Suprapubic skin (tissue), 4 donors: ENCODE data around the gene AGBL1. TPM values are rescaled to one million over a fixed set of nuclear protein-coding genes. Genes with fewer than 3 reads are reported as not detected.

Experiments used
- DNase-seq, 2 donors: peaks; one replicate each; pipeline ENCODE4 v3.0.0-alpha.2; 2019; ENCODE audit warnings: low spot score in 2 of 2
- H3K27ac ChIP-seq: fragments of 200-600 bp; sonication (generic); one replicate; pipeline ENCODE4 v1.5.1; 2019
- H3K27me3 ChIP-seq: fragments of 200-600 bp; sonication (generic); one replicate; pipeline ENCODE4 v1.5.1; 2019
- H3K36me3 ChIP-seq: fragments of 200-600 bp; sonication (generic); one replicate; pipeline ENCODE4 v1.5.1; 2019
- H3K4me1 ChIP-seq: fragments of 200-600 bp; sonication (generic); one replicate; pipeline ENCODE4 v1.5.1; 2019
- H3K4me3 ChIP-seq: fragments of 200-600 bp; sonication (generic); one replicate; pipeline ENCODE4 v1.5.1; 2019; ENCODE audit warnings: mild to moderate bottlenecking
- H3K9me3 ChIP-seq: fragments of 200-600 bp; sonication (generic); one replicate; pipeline ENCODE4 v1.5.1; 2019
- EP300 ChIP-seq: sonication (generic); formaldehyde crosslinking; IDR thresholded peaks from one replicate; pipeline ENCODE4 v1.6.1; 2017; ENCODE audit warnings: antibody characterized with exemption
- POLR2A ChIP-seq, 2 donors: fragments of 450-650 bp; IDR thresholded peaks; one replicate each; pipeline ENCODE4 v1.6.1; 2017; ENCODE audit warnings: antibody characterized with exemption in 2 of 2, mild to moderate bottlenecking in 2 of 2, moderate library complexity in 2 of 2
- POLR2AphosphoS5 ChIP-seq, 3 donors: sonication (generic); formaldehyde crosslinking; IDR thresholded peaks; one replicate each; pipeline ENCODE4 v1.6.1; 2017; ENCODE audit warnings: antibody characterized with exemption in 3 of 3
- WGBS: methylation state at CpG from one replicate; pipeline ENCODE4 v1.1.5; 2018; 5-methylcytosine and 5-hydroxymethylcytosine counted together
- total RNA-seq, 4 donors: library from RNA; depleted of rRNA; stranded (reverse); fragments of >200 nt; gene quantifications; one replicate each; pipeline ENCODE4 v1.1.0, GENCODE V29; 2016
- TF ChIP-seq, protein P1 (sequence below), 2 donors: fragments of 200-600 bp in 1 of 2; fragments of 450-650 bp in 1 of 2; sonication (generic) in 1 of 2; IDR thresholded peaks; one replicate each; pipeline ENCODE4 v1.5.1; 2016 to 2019; ENCODE audit warnings: antibody characterized with exemption in 2 of 2, mild to moderate bottlenecking in 1 of 2, moderate library complexity in 1 of 2

Gene AGBL1
- total RNA-seq, 4 donors from 2014 or later, result 0.23 to 0.56 TPM; not detected in 2

GRCh38 chr15:86647810-86648440 lies 568.3 kb downstream of the AGBL1 start:
- 81% methylated on average over 2 of the region's 2 CpGs for WGBS
- no peaks in the 10 kb centered on the region for H3K27me3 ChIP-seq
- no peaks in the 10 kb centered on the region for H3K9me3 ChIP-seq
- no peak overlapping the region for H3K4me3 ChIP-seq
- no peaks in the 10 kb centered on the region for H3K4me1 ChIP-seq
- no peak for TF ChIP-seq POLR2A (IDR thresholded peaks at IDR 0.05)
- TF ChIP-seq EP300, result no peak
- TF ChIP-seq, protein P1, sequence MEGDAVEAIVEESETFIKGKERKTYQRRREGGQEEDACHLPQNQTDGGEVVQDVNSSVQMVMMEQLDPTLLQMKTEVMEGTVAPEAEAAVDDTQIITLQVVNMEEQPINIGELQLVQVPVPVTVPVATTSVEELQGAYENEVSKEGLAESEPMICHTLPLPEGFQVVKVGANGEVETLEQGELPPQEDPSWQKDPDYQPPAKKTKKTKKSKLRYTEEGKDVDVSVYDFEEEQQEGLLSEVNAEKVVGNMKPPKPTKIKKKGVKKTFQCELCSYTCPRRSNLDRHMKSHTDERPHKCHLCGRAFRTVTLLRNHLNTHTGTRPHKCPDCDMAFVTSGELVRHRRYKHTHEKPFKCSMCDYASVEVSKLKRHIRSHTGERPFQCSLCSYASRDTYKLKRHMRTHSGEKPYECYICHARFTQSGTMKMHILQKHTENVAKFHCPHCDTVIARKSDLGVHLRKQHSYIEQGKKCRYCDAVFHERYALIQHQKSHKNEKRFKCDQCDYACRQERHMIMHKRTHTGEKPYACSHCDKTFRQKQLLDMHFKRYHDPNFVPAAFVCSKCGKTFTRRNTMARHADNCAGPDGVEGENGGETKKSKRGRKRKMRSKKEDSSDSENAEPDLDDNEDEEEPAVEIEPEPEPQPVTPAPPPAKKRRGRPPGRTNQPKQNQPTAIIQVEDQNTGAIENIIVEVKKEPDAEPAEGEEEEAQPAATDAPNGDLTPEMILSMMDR (IDR thresholded peaks at IDR 0.05), result no peak
- no peak for TF ChIP-seq POLR2AphosphoS5 (IDR thresholded peaks at IDR 0.05)
- no peak overlapping the region for H3K27ac ChIP-seq
- H3K36me3 ChIP-seq, result no peaks in the 10 kb centered on the region
- DNase-seq, result no peak

GRCh38 chr15:86649277-86649676 lies 569.6 kb downstream of the AGBL1 start:
- no peak for TF ChIP-seq POLR2A (IDR thresholded peaks at IDR 0.05)
- TF ChIP-seq EP300, result no peak
- TF ChIP-seq, protein P1 (IDR thresholded peaks at IDR 0.05), result no peak
- no peak for TF ChIP-seq POLR2AphosphoS5 (IDR thresholded peaks at IDR 0.05)
- no peaks in the 10 kb centered on the region for H3K36me3 ChIP-seq
- no peak overlapping the region for H3K4me3 ChIP-seq
- no peaks in the 10 kb centered on the region for H3K9me3 ChIP-seq
- no peak for DNase-seq
- no peak overlapping the region for H3K27ac ChIP-seq
- no peaks in the 10 kb centered on the region for H3K4me1 ChIP-seq
- H3K27me3 ChIP-seq, result no peaks in the 10 kb centered on the region

DNA sequence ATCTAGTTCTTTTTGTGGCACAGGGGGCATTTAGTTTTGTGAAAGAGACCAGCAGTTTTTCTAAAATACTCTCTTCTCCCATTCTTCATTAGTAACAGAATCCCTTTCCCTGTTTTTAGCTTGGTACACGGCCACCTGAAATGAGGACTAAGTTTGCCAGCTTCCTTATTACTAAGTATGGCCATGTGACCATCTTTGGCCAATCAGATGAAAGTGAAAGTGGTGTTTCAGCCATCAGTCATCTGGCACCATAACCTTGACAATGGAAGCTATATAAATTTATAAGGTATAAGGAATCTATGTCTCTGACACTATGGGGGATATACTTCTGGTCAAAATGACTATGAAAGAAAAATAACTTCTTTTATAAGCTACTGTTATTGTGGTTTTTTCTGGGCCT lies 570.4 kb downstream of the AGBL1 start:
- Histone ChIP-seq H3K4me1 (no peaks in the 10 kb centered on the region), H3K9me3 (no peaks in the 10 kb centered on the region), H3K27me3 (no peaks in the 10 kb centered on the region), H3K36me3 (no peaks in the 10 kb centered on the region), H3K4me3 (no peak overlapping the region), H3K27ac (no peak overlapping the region)
- no peak for TF ChIP-seq POLR2AphosphoS5 (IDR thresholded peaks at IDR 0.05)
- no peak for TF ChIP-seq EP300
- TF ChIP-seq POLR2A (IDR thresholded peaks at IDR 0.05), result no peak
- TF ChIP-seq, protein P1 (IDR thresholded peaks at IDR 0.05), result no peak
- no peak for DNase-seq
- 47% methylated on average over 1 of the region's 1 CpG for WGBS

DNA sequence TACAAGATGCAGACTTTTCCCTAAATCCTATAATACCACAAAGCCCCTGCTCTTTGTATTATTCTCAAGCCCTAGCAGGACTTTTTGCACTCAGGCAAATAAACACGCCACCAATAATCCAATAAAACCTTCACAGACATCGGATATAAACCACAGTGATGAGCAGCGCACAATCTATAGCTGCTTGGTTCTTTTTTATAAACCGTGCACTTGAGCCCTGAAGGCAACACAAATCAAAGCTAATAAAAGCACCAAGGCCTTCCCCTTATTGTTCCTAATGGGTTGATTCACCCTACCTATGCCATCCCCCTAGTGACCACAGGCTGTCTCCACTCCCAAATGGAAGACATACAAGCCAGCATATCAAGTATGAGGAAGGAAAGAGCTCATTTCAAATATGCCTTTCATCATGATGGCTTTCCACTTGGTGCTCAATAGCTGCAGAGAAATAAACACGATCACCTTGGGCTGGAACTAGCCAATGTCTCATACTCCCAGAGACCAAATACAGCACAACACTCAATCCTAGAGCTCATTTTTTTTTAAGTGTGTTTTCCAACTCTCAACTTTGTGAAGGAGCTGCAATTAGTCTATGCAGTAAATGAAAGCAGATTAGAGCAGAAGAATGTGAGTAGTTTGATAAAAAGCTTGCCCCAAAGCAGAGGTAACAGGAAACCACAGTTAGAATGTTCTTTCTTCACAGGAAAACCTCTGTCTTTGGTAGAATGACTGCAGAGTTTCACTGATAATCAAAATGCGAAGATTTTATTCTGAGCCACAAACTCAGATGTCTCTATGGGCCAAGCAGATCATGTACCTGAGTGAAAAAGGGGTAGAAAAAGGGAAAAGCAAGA lies 573.9 kb downstream of the AGBL1 start:
- Histone ChIP-seq H3K9me3 (no peaks in the 10 kb centered on the region), H3K4me1 (no peaks in the 10 kb centered on the region), H3K4me3 (no peak overlapping the region), H3K27ac (no peak overlapping the region), H3K36me3 (no peaks in the 10 kb centered on the region), H3K27me3 (no peaks in the 10 kb centered on the region)
- TF ChIP-seq EP300 (no peak), POLR2A (IDR thresholded peaks at IDR 0.05) (no peak), POLR2AphosphoS5 (IDR thresholded peaks at IDR 0.05) (no peak)
- TF ChIP-seq, protein P1 (IDR thresholded peaks at IDR 0.05), result no peak
- no peak for DNase-seq
- WGBS, result 80% methylated on average over 6 of the region's 6 CpGs

DNA sequence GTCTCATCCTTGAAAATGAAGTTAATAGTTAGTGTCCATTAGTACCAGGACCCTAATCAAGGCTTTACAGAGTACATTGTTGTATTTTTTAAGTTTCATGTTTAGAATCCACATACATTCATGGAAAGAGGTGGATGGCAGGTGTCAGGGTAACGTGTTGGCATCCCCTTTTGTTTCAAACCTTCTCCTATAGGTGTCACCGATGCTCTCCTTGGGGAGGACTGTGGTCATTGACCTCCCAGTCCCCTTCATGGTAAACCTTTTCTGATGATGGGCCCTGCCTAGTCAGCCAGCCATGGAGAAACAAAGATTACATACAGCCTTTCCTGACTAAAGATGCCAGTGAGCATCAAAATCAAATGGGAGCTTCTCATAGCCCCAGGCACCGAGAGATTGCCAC lies 574.8 kb downstream of the AGBL1 start:
- DNase-seq, result no peak
- no peaks in the 10 kb centered on the region for H3K9me3 ChIP-seq
- H3K4me1 ChIP-seq, result no peaks in the 10 kb centered on the region
- no peaks in the 10 kb centered on the region for H3K36me3 ChIP-seq
- no peaks in the 10 kb centered on the region for H3K27me3 ChIP-seq
- no peak overlapping the region for H3K4me3 ChIP-seq
- 77% methylated on average over 3 of the region's 3 CpGs for WGBS
- no peak for TF ChIP-seq EP300
- H3K27ac ChIP-seq, result no peak overlapping the region
